Gastrocnemius medialis (tissue), 4 donors: ENCODE results near the gene SCRT2. TPM values are rescaled to one million over a fixed set of nuclear protein-coding genes. Genes with fewer than 3 reads are reported as not detected.

Experiments used
- ATAC-seq, 2 donors: fragments of 150-250 bp; one replicate each; pipeline ENCODE4 v1.9.1; 2016
- DNase-seq, 2 donors: peaks; one replicate each; pipeline ENCODE4 v3.0.0-alpha.2; 2019
- H3K27ac ChIP-seq, 4 donors: fragments of 200-600 bp; sonication (generic); 1 replicate in 1 of 4; 2 replicates in 3 of 4; pipeline ENCODE4 v1.5.1; 2016 to 2018; ENCODE audit warnings: mild to moderate bottlenecking in 2 of 4, moderate library complexity in 1 of 4
- H3K27me3 ChIP-seq, 3 donors: fragments of 200-600 bp; sonication (generic) in 2 of 3; 1 replicate in 1 of 3; 2 replicates in 2 of 3; pipeline versions ENCODE4 v1.5.1 to v1.6.0; 2016 to 2019; ENCODE audit warnings: mild to moderate bottlenecking in 1 of 3, moderate library complexity in 1 of 3
- H3K36me3 ChIP-seq, 2 donors: fragments of 200-600 bp; sonication (generic) in 1 of 2; one replicate each; pipeline ENCODE4 v1.5.1; 2017 to 2018
- H3K4me1 ChIP-seq, 2 donors: fragments of 200-600 bp; sonication (generic) in 1 of 2; one replicate each; pipeline ENCODE4 v1.5.1; 2016 to 2017; ENCODE audit warnings: mild to moderate bottlenecking in 2 of 2
- H3K4me3 ChIP-seq, 4 donors: fragments of 200-600 bp; sonication (generic) in 3 of 4; 1 replicate in 1 of 4; 2 replicates in 3 of 4; pipeline ENCODE4 v1.5.1; 2016 to 2019; ENCODE audit warnings: mild to moderate bottlenecking in 2 of 4
- H3K9me3 ChIP-seq, 3 donors: fragments of 200-600 bp; sonication (generic) in 2 of 3; 1 replicate in 1 of 3; 2 replicates in 2 of 3; pipeline ENCODE4 v1.5.1; 2016 to 2019
- POLR2A ChIP-seq, 2 donors: fragments of 450-650 bp; IDR thresholded peaks; one replicate each; pipeline ENCODE4 v1.6.1; 2017; ENCODE audit warnings: antibody characterized with exemption in 2 of 2, mild to moderate bottlenecking in 2 of 2, moderate library complexity in 2 of 2
- in situ Hi-C, 4 donors: fragments of 200-750 bp; cut with MboI; loops; one replicate each; pipeline versions ENCODE4 v1.15.0 to v1.8.0; 2017; ENCODE audit warnings: low sequenced_read_pairs in 4 of 4
- intact Hi-C: fragments of 100-400 bp; cut with DNase I; formaldehyde crosslinking; loops from one replicate; pipeline ENCODE4 v1.15.1; 2023; ENCODE audit warnings: low total_unique reads
- total RNA-seq, 4 donors: library from RNA; depleted of rRNA; stranded (reverse); fragments of >200 nt; gene quantifications; one replicate each; pipeline versions ENCODE4 v1.1.0 to v1.2.3, GENCODE V29; 2016
- TF ChIP-seq, protein P1 (sequence below), 5 experiments: fragments of 450-650 bp in 3 of 5; fragments of 200-600 bp in 2 of 5; sonication (generic) in 2 of 5; IDR thresholded peaks in 4 of 5; conservative IDR thresholded peaks in 1 of 5; 1 replicate in 4 of 5; 2 replicates in 1 of 5; pipeline ENCODE4 v1.5.1; 2016 to 2019; ENCODE audit warnings: antibody characterized with exemption in 5 of 5, mild to moderate bottlenecking in 3 of 5, moderate library complexity in 3 of 5

Gene SCRT2
- total RNA-seq, 4 donors from 2014 or later: not detected

DNA sequence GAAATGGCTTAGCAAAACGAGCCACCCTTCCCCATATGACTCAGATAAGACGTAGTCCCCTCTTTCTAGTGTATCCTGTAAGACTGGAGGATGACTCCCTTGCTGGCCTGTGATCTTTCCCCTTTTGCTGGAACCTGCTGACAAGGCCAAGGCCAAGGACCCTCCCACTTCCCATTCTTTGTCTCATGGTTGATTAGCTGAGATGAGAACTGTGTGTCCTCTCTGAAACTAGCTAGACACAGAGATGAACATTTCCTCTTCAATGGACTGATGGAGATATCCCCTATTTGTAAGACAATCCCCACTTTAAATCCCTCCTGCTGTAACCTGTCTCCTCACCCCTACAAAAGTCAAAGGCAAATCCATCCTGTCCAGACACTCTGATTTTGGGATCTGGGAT lies 33.4 kb upstream of the SCRT2 start:
- H3K27ac ChIP-seq: no peak overlapping the region
- no peaks in the 10 kb centered on the region for H3K36me3 ChIP-seq
- H3K9me3 ChIP-seq: no peaks in the 10 kb centered on the region
- TF ChIP-seq, protein P1, sequence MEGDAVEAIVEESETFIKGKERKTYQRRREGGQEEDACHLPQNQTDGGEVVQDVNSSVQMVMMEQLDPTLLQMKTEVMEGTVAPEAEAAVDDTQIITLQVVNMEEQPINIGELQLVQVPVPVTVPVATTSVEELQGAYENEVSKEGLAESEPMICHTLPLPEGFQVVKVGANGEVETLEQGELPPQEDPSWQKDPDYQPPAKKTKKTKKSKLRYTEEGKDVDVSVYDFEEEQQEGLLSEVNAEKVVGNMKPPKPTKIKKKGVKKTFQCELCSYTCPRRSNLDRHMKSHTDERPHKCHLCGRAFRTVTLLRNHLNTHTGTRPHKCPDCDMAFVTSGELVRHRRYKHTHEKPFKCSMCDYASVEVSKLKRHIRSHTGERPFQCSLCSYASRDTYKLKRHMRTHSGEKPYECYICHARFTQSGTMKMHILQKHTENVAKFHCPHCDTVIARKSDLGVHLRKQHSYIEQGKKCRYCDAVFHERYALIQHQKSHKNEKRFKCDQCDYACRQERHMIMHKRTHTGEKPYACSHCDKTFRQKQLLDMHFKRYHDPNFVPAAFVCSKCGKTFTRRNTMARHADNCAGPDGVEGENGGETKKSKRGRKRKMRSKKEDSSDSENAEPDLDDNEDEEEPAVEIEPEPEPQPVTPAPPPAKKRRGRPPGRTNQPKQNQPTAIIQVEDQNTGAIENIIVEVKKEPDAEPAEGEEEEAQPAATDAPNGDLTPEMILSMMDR (IDR thresholded peaks at IDR 0.05 in 4 of 5, conservative IDR thresholded peaks at IDR 0.05 in 1 of 5): no peak
- no peak for TF ChIP-seq POLR2A (IDR thresholded peaks at IDR 0.05)
- DNase-seq: no peak
- H3K4me3 ChIP-seq: no peak overlapping the region
- in situ Hi-C loops (no loop called here), intact Hi-C loops (no loop called here)
- no peaks in the 10 kb centered on the region for H3K4me1 ChIP-seq
- no peak for ATAC-seq
- peaks cover 17 to 47% (median 23%) of the 10 kb centered on the region in 3 donors for H3K27me3 ChIP-seq

DNA sequence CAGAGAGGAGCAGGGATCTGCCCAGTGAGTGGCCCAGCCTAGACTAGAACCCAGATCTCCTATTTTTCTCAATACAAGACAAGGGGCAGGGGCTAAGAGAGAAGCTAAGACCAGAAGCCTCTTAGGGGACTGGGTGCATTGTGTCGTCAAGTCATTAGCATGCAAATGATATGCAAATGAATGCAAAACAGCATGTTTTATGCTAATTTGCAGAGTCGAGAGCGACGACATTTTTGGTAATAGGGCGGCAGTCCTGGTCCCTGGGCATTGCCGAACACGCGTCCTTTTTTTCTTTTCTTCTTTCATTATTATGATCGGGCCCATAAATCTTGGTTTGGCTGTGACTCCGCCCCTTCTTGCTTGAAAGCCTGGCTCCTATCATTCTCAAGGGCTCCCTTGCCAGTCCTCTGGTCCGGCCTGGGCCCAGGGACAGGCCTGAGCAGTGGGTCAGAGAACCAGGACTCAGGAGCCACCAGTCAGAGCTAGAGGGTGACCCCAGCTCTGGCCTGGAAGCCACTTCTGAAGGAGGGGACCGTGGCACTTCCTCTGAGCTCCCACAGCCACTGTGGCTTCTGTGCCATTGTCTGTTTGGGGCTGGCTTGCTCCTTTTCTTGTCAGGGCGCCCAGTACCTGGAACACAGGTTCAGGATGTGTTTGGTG lies 32.0 kb upstream of the SCRT2 start:
- in situ Hi-C loops: no loop called here
- Histone ChIP-seq H3K36me3 (no peaks in the 10 kb centered on the region), H3K27ac (no peak overlapping the region), H3K4me1 (no peaks in the 10 kb centered on the region), H3K9me3 (no peaks in the 10 kb centered on the region), H3K4me3 (no peak overlapping the region), H3K27me3 (peaks cover 17 to 36% (median 23%) of the 10 kb centered on the region in 3 donors)
- ATAC-seq (no peak), DNase-seq (no peak)
- intact Hi-C loops: no loop called here
- TF ChIP-seq POLR2A (IDR thresholded peaks at IDR 0.05): no peak
- TF ChIP-seq, protein P1 (IDR thresholded peaks at IDR 0.05 in 4 of 5, conservative IDR thresholded peaks at IDR 0.05 in 1 of 5): no peak

DNA sequence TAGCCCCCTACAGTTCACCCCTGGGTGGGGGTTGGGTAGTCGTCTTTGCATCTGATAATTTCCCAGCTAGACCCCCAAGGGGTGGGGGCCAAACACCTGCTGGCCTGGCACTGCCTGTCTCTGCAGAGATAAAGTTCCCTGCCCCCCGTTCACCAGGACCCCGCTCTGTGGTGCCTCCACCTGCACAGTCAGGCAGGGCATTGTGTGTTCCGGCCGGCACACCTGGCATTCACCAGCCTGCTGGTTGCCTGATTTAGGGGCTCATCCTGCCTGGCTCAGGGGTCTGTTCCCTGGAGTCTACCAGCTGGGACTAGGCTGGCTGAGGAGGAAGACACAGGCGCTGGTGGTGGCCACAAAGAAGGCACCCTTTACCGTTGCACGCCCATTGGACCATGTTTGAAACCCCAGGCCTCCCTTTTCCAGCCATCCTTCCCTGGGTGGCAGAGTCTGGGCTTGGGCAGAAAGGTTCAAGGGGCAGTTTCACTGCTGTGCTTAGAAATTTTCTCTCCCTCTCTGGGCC lies 30.8 kb upstream of the SCRT2 start:
- Histone ChIP-seq H3K4me1 (no peaks in the 10 kb centered on the region), H3K27me3 (peaks cover 17 to 29% (median 23%) of the 10 kb centered on the region in 3 donors), H3K36me3 (no peaks in the 10 kb centered on the region), H3K9me3 (no peaks in the 10 kb centered on the region), H3K27ac (no peak overlapping the region), H3K4me3 (no peak overlapping the region)
- in situ Hi-C loops (no loop called here), intact Hi-C loops (no loop called here)
- TF ChIP-seq, protein P1 (IDR thresholded peaks at IDR 0.05 in 4 of 5, conservative IDR thresholded peaks at IDR 0.05 in 1 of 5): no peak
- no peak for TF ChIP-seq POLR2A (IDR thresholded peaks at IDR 0.05)
- DNase-seq (no peak), ATAC-seq (no peak)

DNA sequence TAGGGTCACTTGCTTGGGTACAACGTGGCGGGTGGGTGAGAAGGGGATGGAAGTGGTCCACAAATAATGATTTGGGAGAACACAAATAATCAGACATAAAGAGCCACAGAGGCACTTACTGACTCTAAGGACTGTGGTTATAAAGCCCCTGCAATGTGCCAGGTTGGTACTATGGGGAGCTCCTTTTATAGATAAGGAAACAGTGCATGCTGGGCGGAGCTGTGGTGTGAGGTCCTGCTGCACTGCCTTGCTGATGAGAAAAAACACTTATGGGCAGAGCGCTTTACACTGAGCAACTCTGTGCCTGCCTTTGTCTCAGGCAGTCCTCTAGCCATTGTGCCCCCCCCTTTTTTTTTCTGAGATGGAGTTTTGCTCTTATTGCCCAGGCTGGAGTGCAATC lies 29.1 kb upstream of the SCRT2 start:
- H3K9me3 ChIP-seq: no peaks in the 10 kb centered on the region
- no peak for DNase-seq
- TF ChIP-seq POLR2A (IDR thresholded peaks at IDR 0.05): no peak
- TF ChIP-seq, protein P1 (IDR thresholded peaks at IDR 0.05 in 4 of 5, conservative IDR thresholded peaks at IDR 0.05 in 1 of 5): no peak

More for the DNA sequence above, 29.1 kb upstream of the SCRT2 start:
- no peak for ATAC-seq
- in situ Hi-C loops: no loop called here
- H3K36me3 ChIP-seq: no peaks in the 10 kb centered on the region
- peaks cover 6 to 7% of the 10 kb centered on the region in 2 donors for H3K4me1 ChIP-seq
- peaks cover 5 to 16% (median 14%) of the 10 kb centered on the region in 3 donors for H3K27me3 ChIP-seq
- no peak overlapping the region for H3K27ac ChIP-seq
- H3K4me3 ChIP-seq: no peak overlapping the region
- intact Hi-C loops: no loop called here
